Fibroblast of skin of left biceps (primary cell): Measurements from ENCODE around the gene GLRX2.
"Not testable (repeated sequence)": the region's sequence is repeated elsewhere in the genome, so short reads cannot be mapped to it uniquely, and the experiment has no call there.

Experiments
- DNase-seq, 2 experiments: peaks; one replicate each; pipeline ENCODE4 v3.0.0-alpha.2; 2013; ENCODE audit warnings: low read depth in 2 of 2

GLRX2 gene

DNA sequence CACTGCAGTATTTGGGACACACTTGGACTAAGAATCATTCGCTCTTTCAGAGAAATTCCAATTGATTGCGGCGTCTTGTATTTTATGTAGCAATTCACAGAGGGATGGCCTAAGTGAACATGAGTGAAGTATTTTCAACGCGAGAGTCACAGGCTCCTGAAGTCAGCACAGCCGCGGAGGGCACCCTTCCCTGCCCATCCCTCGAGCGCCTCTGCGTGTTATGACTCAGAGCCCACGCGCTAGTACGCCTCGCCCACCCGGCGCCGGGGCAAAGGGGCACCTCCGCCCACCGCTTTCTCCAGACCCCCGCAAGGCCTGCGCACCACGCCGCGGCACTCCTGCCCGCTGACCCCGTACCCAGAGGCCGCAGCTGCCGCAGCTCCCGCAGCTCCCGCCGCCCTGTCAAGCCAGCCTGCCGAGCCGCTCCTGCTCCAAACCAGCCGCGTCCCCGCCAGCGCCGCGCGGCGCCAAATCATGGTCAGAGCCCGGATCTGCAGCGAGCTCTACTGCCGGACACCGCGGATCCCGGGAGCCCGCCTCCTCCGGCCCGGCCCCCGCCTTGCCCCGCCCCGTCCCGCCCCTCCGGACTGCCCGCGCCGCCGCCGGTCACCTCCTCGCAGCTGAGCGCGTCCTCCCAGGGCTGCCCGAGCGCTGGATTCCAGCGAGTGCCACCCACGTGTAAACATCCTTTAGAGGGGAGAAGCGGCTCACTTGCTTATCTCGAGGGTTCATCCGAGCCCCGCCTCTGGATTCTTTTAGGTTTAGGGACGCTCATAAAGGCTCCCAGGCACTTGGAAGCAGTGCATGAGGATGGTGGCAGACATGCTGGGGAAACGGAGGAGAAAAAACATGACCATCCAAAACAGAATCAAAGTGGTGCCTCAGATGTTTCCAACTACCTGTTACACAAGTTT, at the start of gene GLRX2:
TSS of gene GLRX2 (minus strand) at position 508 of the 914 bp plus-strand sequence. CDS start at position 476, 32 bp downstream.
- DNase-seq: peak; percentile 38 to 51

- DNase-seq: no peak
These were observed 39.8 kb upstream of the GLRX2 start for GRCh38 chr1:193144999-193145398.

DNA sequence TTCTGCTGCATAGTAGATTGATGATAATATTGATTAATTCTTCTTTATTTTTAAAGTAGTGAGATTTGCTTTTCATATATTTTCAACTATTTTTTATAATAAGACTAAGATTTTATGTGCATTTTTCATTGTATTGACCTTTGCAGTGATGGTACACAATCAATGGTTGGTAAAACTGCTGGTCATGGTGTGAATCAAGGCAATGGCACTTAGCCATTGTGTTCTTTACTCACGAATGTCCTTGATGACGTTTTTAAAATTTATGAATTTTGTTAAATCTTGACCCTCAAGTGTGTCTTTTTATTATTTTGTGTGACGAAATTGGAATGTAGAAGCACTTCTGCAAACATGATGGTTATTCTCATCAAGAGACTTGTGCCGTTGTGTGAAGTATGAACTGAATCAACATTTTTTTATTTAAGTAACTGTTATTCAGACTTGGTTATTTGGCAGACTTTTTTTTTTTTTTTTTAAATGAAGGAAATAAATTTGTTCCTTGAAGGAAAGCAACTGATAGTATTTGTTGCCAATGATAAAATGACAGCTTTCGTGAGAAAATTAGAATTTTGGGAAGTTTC, 39.2 kb upstream of the GLRX2 start:
- DNase-seq: no peak

DNA sequence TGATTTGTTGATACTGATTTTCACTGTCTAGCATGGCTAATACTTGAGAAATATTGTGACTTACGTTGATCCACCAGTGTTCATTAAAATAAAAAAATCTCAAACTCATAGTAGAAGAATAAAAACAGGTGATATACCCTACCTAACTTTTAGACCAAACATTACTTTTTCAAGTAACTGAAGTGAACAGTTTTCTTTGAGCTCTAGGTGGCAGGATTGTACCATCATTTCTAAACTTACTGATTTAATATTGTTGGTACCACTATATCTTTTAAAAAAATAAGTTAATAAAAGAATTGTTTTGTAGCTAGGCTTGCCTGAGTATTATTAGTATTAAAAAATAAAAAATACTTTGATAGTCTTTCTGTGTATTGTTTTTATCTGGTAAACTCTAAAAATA, 38.1 kb upstream of the GLRX2 start:
- DNase-seq: no peak

GRCh38 chr1:193142409-193142808, 37.2 kb upstream of the GLRX2 start:
- no peak for DNase-seq

- DNase-seq: no peak
These were observed 36.6 kb upstream of the GLRX2 start for GRCh38 chr1:193141804-193142203.

- no peak for DNase-seq
These were observed 35.0 kb upstream of the GLRX2 start for GRCh38 chr1:193140254-193140653.

- no peak for DNase-seq
These were observed 26.1 kb upstream of the GLRX2 start for GRCh38 chr1:193131266-193131860.

GRCh38 chr1:193125369-193125768, 20.2 kb upstream of the GLRX2 start:
- no peak for DNase-seq

GRCh38 chr1:193123751-193124150, 18.5 kb upstream of the GLRX2 start:
- DNase-seq: no peak

DNA sequence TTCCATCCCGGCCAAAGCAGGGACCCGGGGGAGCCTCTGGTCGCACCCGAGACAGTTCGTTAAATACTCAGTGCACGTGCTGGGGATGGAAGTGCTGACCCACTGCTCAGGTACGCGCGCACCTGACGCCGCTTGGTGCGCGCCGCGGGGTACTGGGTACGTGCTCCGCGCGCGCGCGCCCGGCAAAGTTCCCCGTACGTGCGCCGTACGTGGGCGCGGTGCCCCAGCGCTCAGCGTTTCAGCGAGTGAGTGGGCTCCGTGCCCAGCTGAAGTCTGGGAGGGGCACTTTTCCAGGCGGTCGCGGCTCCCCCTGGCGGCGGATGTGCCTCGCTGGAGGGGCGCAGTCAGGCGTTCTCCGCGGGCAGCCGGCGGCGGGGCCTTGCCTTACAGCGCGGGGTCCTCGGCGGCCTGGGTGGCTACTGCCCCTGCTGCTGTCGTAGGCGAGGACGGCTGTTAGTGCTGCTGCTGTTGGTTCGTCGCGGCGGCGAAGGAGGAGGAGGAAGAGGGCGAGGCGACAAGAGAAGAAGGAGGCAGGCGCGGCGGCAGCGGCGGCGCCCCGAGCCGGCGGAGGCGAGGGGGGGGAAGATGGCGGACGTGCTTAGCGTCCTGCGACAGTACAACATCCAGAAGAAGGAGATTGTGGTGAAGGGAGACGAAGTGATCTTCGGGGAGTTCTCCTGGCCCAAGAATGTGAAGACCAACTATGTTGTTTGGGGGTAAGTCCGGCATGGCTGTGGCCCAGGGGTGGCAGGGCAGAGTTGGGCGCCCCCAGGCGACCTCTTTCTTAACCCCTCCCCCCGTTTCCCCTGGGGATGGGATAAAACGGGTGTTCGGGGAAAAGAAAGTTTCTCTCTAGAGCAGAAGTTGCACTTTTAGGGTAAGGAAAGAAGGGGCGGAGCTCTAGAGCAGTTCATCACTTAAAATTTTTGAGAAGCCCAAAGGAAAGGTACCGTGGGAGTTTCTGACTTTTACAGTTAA, 16.7 kb upstream of the GLRX2 start, which contains the start of gene CDC73:
TSS of gene CDC73 (plus strand) at position 416 of the 978 bp plus-strand sequence. CDS start at position 586, 170 bp downstream.
- peak; percentile 90 for DNase-seq

DNA sequence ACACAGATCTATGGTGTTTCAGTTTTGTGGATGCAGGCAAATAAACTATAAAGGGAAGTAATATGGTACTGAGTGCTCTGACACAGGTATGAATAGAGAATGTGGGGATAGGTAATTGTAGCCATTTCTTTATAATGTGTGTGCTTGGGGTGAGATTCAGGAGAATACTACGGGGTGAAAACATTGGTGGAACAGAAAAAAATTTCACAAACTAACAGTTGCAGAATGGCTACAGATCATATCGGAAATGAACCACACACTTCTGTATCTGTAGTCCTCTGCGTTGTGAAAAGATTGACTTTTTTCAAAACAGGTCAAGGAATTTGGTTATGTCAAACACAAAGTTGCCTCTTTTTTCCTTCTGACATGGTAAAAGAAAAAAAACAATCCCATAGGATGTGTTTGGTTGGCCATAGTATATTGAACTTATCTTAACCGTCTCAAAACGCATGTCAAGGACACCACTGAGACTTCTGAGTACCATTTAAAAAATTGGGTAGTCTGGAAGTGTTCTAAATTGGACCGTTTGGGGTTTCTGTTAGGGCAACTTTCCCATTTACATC, 15.5 kb upstream of the GLRX2 start:
- DNase-seq: no peak

DNA sequence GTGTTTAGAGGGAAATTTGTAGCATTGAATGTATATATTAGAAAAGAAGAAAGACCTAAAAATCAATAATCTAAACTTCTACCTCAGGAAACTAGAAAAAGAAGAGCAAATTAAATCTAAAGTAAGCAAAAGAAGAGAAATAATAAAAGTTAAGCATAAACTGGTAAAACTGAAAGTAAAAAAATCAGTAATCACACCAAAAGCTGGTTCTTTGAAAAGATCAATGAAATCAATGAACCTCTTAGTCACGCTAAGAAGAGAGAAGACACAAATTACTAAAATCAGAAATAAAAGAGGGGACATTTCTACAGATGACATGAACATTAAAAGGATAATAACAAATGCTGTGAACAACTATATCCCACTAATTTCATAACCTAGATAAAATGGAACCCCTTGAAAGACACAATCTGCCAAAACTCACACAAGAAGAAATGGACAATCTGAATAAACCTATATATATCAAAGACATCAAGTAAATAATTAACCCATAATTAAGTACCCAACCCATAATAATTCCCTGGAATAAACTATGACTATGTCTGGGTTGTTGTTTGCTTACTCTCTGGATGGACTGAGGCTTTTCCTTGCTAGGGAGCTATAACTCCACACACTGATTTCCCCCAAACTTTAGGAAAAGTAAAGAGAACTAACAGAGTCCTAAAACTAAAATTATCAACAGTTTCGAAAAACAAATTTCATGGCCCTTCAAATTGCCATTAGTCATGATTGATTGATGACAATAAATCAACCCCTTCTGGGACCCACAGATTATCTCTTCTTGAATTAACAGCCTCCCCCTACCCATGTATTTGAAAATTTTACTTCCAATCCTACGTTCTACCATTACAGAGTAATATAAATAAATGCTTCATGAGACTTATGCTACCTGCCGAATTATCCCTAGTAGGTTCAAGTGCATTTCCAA, 13.9 kb upstream of the GLRX2 start:
- no peak for DNase-seq

DNA sequence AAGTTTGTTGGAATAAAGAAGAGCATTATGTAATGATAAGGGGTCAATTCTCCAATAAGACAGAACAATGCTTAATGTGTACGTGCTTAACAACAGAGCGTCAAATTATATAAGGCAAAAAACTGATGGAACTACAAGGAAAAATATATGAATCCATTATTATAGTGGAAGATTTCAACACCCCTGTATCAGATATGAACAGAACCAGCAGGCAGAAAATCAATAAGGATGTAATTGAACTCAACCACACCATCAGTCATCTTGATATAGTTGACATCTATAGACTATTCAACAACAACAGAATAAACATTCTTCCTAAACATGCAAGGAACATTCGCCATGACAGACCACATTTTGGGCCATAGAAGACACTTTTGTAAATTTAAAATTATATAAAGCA, 13.0 kb upstream of the GLRX2 start:
- DNase-seq: no peak

GRCh38 chr1:193117167-193117566, 12.0 kb upstream of the GLRX2 start:
- DNase-seq: not testable (repeated sequence)

GRCh38 chr1:193115629-193116227, 10.5 kb upstream of the GLRX2 start:
- DNase-seq: peak; percentile 86

- DNase-seq: no peak
These were observed 9.4 kb upstream of the GLRX2 start for GRCh38 chr1:193114485-193115095.

DNA sequence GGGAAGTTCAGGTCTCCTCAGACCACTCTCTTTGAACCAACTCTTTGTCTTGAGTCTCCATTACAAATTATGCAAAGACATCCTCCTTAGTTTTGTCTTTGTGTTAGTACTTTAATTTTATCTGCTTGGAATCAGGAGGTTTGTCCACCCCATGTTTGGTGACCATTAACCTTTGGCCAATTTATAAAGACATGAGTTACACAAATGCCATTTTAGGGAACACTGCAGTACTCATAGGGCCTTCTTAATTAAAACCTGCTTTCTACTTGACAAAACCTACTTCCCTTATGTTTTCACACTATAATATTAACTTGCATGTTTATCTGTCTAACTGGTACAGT, 8.7 kb upstream of the GLRX2 start:
- no peak for DNase-seq

DNA sequence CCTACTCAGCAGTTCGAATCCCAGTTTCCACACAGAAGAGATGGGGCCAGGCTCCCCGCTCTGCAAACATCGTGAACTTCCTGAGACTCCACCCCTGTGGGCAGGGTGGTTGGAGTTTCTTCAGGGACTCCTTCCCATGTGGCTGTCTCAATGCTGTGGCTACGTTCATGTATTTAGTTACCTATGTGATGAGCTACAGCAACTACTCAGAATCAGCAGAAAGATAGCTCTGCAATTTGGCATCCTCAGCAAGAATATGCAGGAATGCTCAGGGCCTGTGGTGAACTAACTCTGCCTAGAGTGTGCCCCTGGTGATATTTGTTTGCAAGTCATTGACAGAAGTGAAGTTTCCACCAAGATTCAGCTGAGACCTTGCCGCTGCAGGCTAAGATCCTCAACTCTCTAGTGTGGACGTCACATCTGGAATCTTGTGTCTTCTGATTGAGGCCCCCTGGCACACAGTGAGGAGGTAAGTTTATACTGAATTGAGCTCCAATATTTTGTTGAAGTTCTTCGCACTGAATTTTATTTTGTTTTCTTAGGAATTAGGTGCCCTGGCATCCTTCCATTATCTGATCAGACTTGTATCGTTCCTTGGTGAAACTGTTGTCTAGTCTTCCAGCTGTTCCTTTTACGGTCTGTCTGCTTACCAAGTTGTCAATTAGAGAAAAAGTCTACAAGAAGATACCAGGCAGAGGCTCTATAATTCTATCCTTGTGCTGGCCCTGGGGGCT, 8.2 kb upstream of the GLRX2 start:
- no peak for DNase-seq
